HepG2 (cell line): ENCODE measurements around the gene POLG2. TPM values are rescaled to one million over a fixed set of nuclear protein-coding genes. Genes with fewer than 3 reads are reported as not detected.

Experiments
- ATAC-seq: fragments of 200-7000 bp; cut with Tn5 transposase; 3 replicates; pipeline ENCODE4 v1.9.1; 2020; ENCODE audit warnings: mild to moderate bottlenecking, moderate library complexity
- BruUV-seq: library from RNA; stranded (reverse); fragments of 400-500 nt; replicated peaks from 2 replicates; lab custom pipeline; 2021; lab: Mats Ljungman, UMichigan
- CTCF ChIA-PET: fragments of 300-600 bp; formaldehyde crosslinking; extraction: SDS; loops from one replicate; lab custom pipeline; 2021; ENCODE audit warnings: low total read pairs, inconsistent platforms, low intra/inter-chr PET ratio; lab: Yijun Ruan, JAX
- POLR2A ChIA-PET: fragments of 350-600 bp; sonication (Branson Sonifier 250); formaldehyde crosslinking; loops from one replicate; lab custom pipeline; 2020; ENCODE audit warnings: antibody characterized with exemption, inconsistent platforms; lab: Yijun Ruan, JAX
- DNase-seq: peaks from one replicate; pipeline ENCODE4 v3.0.0-alpha.2; 2015; ENCODE audit warnings: low spot score
- FAIRE-seq: peaks from 3 replicates; lab custom pipeline; 2011; peaks lifted over from hg19 to GRCh38; lab: Jason Lieb, UNC
- H2AFZ ChIP-seq: one replicate; pipeline ENCODE4 v1.6.1; 2011; ENCODE audit warnings: low read length, inconsistent platforms
- H3K27ac ChIP-seq: fragments of 300-600 bp; 3 replicates; pipeline ENCODE4 v1.8.0; 2011; ENCODE audit warnings: mixed run types, mild to moderate bottlenecking, mixed read lengths, low read length, inconsistent platforms; ENCODE audit not compliant: insufficient read depth; ENCODE audit errors: extremely low read length
- H3K27me3 ChIP-seq, 2 experiments: fragments of 200-600 bp in 1 of 2; 2 replicates in 1 of 2; 3 replicates in 1 of 2; pipeline versions ENCODE4 v1.6.0 to v1.8.0; 2011; ENCODE audit warnings: low read length in 2 of 2, mild to moderate bottlenecking in 2 of 2, moderate library complexity in 2 of 2, inconsistent platforms in 1 of 2; ENCODE audit not compliant: insufficient read depth in 2 of 2, control insufficient read depth in 1 of 2
- H3K36me3 ChIP-seq, 2 experiments: fragments of 200-600 bp in 1 of 2; replicated peaks in 1 of 2; 2 replicates in 1 of 2; 3 replicates in 1 of 2; pipeline versions ENCODE4 v1.5.1 to v1.8.0; 2011; ENCODE audit warnings: low read length in 2 of 2, inconsistent platforms in 1 of 2; ENCODE audit not compliant: insufficient read depth in 2 of 2, control insufficient read depth in 1 of 2
- H3K4me1 ChIP-seq: 2 replicates; pipeline ENCODE4 v1.5.1; 2012; ENCODE audit warnings: low read length, inconsistent platforms; ENCODE audit not compliant: insufficient read depth
- H3K4me2 ChIP-seq: 2 replicates; pipeline ENCODE4 v1.6.0; 2011; ENCODE audit warnings: low read depth, low read length, inconsistent platforms
- H3K4me3 ChIP-seq, 3 experiments: fragments of 200-600 bp in 1 of 3; sonication (generic), shearing (Covaris generic) in 1 of 3; replicated peaks in 1 of 3; 2 replicates each; pipeline ENCODE4 v1.5.1; 2011 to 2016; ENCODE audit warnings: low read length in 3 of 3, inconsistent platforms in 2 of 3, low read depth in 2 of 3, mild to moderate bottlenecking in 2 of 3, control low read depth in 1 of 3, mixed read lengths in 1 of 3; ENCODE audit not compliant: insufficient read depth in 1 of 3
- H3K79me2 ChIP-seq: one replicate; pipeline ENCODE4 v1.6.1; 2011; ENCODE audit warnings: low read length, inconsistent platforms; ENCODE audit not compliant: insufficient read depth
- H3K9ac ChIP-seq: 2 replicates; pipeline ENCODE4 v1.6.0; 2011; ENCODE audit warnings: mild to moderate bottlenecking, low read depth, low read length, inconsistent platforms; ENCODE audit not compliant: insufficient read depth
- H3K9me3 ChIP-seq: 2 replicates; pipeline ENCODE4 v1.5.1; 2012; ENCODE audit warnings: mild to moderate bottlenecking, low read length
- H4K20me1 ChIP-seq: 2 replicates; pipeline ENCODE4 v1.6.0; 2011; ENCODE audit warnings: inconsistent platforms, mild to moderate bottlenecking, low read length, moderate library complexity; ENCODE audit not compliant: insufficient read depth
- CEBPZ ChIP-seq: IDR thresholded peaks from 2 replicates; pipeline ENCODE4 v1.6.1; 2012; ENCODE audit warnings: low read length, improper control_type of control experiment
- ELF3 ChIP-seq: IDR thresholded peaks from 2 replicates; pipeline ENCODE4 v1.6.1; 2016; ENCODE audit warnings: missing genetic modification reagents, missing compliant biosample characterization
- GTF2F1 ChIP-seq: fragments of 150-350 bp; IDR thresholded peaks from 2 replicates; pipeline ENCODE4 v1.6.1; 2014; ENCODE audit warnings: low read length
- MAFF ChIP-seq: IDR thresholded peaks from 2 replicates; pipeline ENCODE4 v1.6.1; 2011; ENCODE audit warnings: low read depth, low read length, improper control_type of control experiment
- NFIC ChIP-seq: IDR thresholded peaks from 2 replicates; pipeline ENCODE4 v1.6.1; 2012; ENCODE audit warnings: mild to moderate bottlenecking, low read length, inconsistent platforms
- ONECUT2 ChIP-seq: sonication (generic); formaldehyde crosslinking; IDR thresholded peaks from 2 replicates; pipeline ENCODE4 v1.4.0; 2020; ENCODE audit warnings: missing genetic modification reagents
- PAF1 ChIP-seq: IDR thresholded peaks from 2 replicates; pipeline ENCODE4 v1.6.1; 2016; ENCODE audit warnings: missing genetic modification reagents, missing compliant biosample characterization
- SKIL ChIP-seq: sonication (generic); formaldehyde crosslinking; IDR thresholded peaks from 2 replicates; pipeline ENCODE4 v1.8.0; 2022; ENCODE audit warnings: missing genetic modification reagents, mild to moderate bottlenecking, moderate library complexity, borderline replicate concordance
- ZNF17 ChIP-seq: sonication (generic); formaldehyde crosslinking; IDR thresholded peaks from 2 replicates; pipeline ENCODE4 v1.5.0; 2020; ENCODE audit warnings: mild to moderate bottlenecking, missing genetic modification reagents
- ZNF180 ChIP-seq: sonication (generic); formaldehyde crosslinking; IDR thresholded peaks from 2 replicates; pipeline ENCODE4 v1.4.0; 2020; ENCODE audit warnings: low read depth, missing genetic modification reagents, borderline replicate concordance
- ZNF547 ChIP-seq: sonication (generic); formaldehyde crosslinking; IDR thresholded peaks from 2 replicates; pipeline ENCODE4 v1.5.1; 2020; ENCODE audit warnings: mild to moderate bottlenecking, missing genetic modification reagents
- WGBS: methylation state at CpG from one replicate; pipeline ENCODE4 v1.1.6; 2017; ENCODE audit warnings: low lambda C conversion rate; 5-methylcytosine and 5-hydroxymethylcytosine counted together
- in situ Hi-C: cut with HindIII; loops from 2 replicates; pipeline ENCODE4 v1.10.0; 2017; ENCODE audit warnings: low pct_unique_long_range_greater_than_20kb; ENCODE audit not compliant: extremely low pct_ligation_motif_present
- intact Hi-C: fragments of 100-400 bp; cut with micrococcal nuclease; formaldehyde crosslinking; loops from one replicate; pipeline ENCODE4 v1.10.0; 2022; ENCODE audit not compliant: unreplicated experiment
- polyA plus RNA-seq, 8 experiments: library from polyadenylated mRNA; depleted of rRNA in 3 of 8; stranded (reverse) in 7 of 8; unstranded in 1 of 8; fragments of >200 nt; fragmentation: Illumina TruSeq in 4 of 8; extraction: Trizol in 4 of 8; gene quantifications; 2 replicates each; pipeline versions ENCODE4 v1.2.1 to v1.2.3, GENCODE V29; 2011 to 2016; ENCODE audit warnings: low read depth in 4 of 8, missing spikeins in 1 of 8, mixed read lengths in 1 of 8; ENCODE audit not compliant: insufficient read depth in 1 of 8
- total RNA-seq, 5 experiments: library from RNA; depleted of rRNA; stranded (reverse); fragments of >200 nt; fragmentation: Illumina TruSeq; extraction: Trizol; gene quantifications; 2 replicates each; pipeline ENCODE4 v1.2.3, GENCODE V29; 2016; ENCODE audit warnings: low read depth in 1 of 5

Gene POLG2
- total and polyA plus RNA-seq, 2 of the 13 experiments (the other 11 are each of a cell fraction or from before 2014, with no cell fraction given), result 21.1 to 25.5 TPM

- no peak for TF ChIP-seq SKIL (CRISPR knock-in tag)
- peak; percentile 56; the same call in 1 of the 2 replicates for TF ChIP-seq MAFF
- TF ChIP-seq CEBPZ, result no peak
- no peak for TF ChIP-seq ELF3 (CRISPR knock-in tag)
- TF ChIP-seq GTF2F1, result no peak
Observed at GRCh38 chr17:64527914-64528313, 31.1 kb upstream of the POLG2 start (continued).

- no peak overlapping the region for H3K27ac ChIP-seq
- no peak overlapping the region for H3K9ac ChIP-seq
- no peaks in the 10 kb centered on the region for H3K9me3 ChIP-seq
- no TSS peak for BruUV-seq
- in situ Hi-C loops, result no loop called here
- no peak for TF ChIP-seq ZNF180
- TF ChIP-seq ZNF17 (CRISPR knock-in tag), result no peak
- TF ChIP-seq NFIC, result no peak
- no peak for TF ChIP-seq ZNF547
- TF ChIP-seq PAF1 (CRISPR knock-in tag), result no peak
- TF ChIP-seq ONECUT2 (CRISPR knock-in tag), result no peak
- no peaks in the 10 kb centered on the region for H3K4me1 ChIP-seq
- H3K4me3 ChIP-seq, result no peak overlapping the region
- ChIA-PET CTCF (no interaction called here), POLR2A (interaction anchor here (1.7 kb wide), 1 partner anchor 14 kb away, joined by 5 read pairs; the partner anchor contains the start of gene CEP95)
- no peak for ATAC-seq
- no peak overlapping the region for H2AFZ ChIP-seq
- H3K36me3 ChIP-seq, result peaks cover 35 to 87% of the 10 kb centered on the region in 2 experiments
- no peak for FAIRE-seq
- no peaks in the 10 kb centered on the region for H4K20me1 ChIP-seq
- 95% methylated on average over 6 of the region's 6 CpGs for WGBS
- no peaks in the 10 kb centered on the region for H3K27me3 ChIP-seq
- intact Hi-C loops, result no loop called here
- H3K79me2 ChIP-seq, result no peaks in the 10 kb centered on the region
- DNase-seq, result no peak
- H3K4me2 ChIP-seq, result no peak overlapping the region
Observed at GRCh38 chr17:64520359-64520758, 23.5 kb upstream of the POLG2 start.
